ENCODE data around the gene PPP3R1.

DNA sequence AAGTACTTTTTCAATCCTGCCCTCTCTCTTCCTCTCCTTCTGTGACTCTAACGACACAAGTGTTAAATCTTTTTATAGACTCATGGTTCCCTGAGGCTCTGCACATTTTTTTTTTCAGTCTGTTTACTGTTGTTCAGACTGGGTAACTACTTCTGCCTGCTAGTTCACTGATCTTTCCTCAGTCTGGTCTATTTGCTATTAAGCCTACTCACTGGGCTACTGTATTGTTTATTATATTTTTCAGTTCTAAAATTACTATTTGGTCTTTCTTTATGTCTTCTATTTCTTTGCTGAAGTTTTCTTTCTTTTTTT, 21.3 kb downstream of the PPP3R1 start:
- TF ChIP-seq CTCF (IDR thresholded peaks at IDR 0.05; ENCODE audit: insufficient read depth, low read length, poor library complexity, severe bottlenecking) (no peak), EZH2phosphoT487 (conservative IDR thresholded peaks at IDR 0.05; ENCODE audit: low read length) (no peak)

Data from SU-DHL-6 (cell line).